ENCODE data around the gene OSTC. TPM values are rescaled to one million over a fixed set of nuclear protein-coding genes. Genes with fewer than 3 reads are reported as not detected.

Gene OSTC
- total and polyA plus RNA-seq, 2 of the 13 experiments (the other 11 are each of a cell fraction or from before 2014, with no cell fraction given): 208 to 380 TPM

GRCh38 chr4:108650212-108651013 is at the start of gene OSTC (continued):
- TF ChIP-seq REST (IDR thresholded peaks at IDR 0.05; ENCODE audit: borderline replicate concordance in 1 of 2, low read depth in 1 of 2, low read length in 2 of 2) (peak in 1 of 2 experiments; percentile 31; a peak in 1 of 4 replicates), MNT (IDR thresholded peaks at IDR 0.05) (peak; percentile 49), TCF7L2 (IDR thresholded peaks at IDR 0.05; ENCODE audit: low read depth, low read length) (no peak), ZNF496 (CRISPR knock-in tag; IDR thresholded peaks at IDR 0.05; ENCODE audit: insufficient replicate concordance) (no peak), FUBP1 (CRISPR knock-in tag; IDR thresholded peaks at IDR 0.05; ENCODE audit: borderline replicate concordance) (no peak), NFIC (IDR thresholded peaks at IDR 0.05; ENCODE audit: low read length) (no peak), ZNF232 (CRISPR knock-in tag; IDR thresholded peaks at IDR 0.05; ENCODE audit: borderline replicate concordance) (peak; percentile 73; the same call in 1 of the 2 replicates), AHR (CRISPR knock-in tag; IDR thresholded peaks at IDR 0.05) (no peak; the same call in 1 of the 2 replicates), SRSF1 (optimal IDR thresholded peaks at IDR 0.05; ENCODE audit: low read depth, low read length) (no peak), FOXJ3 (CRISPR knock-in tag; IDR thresholded peaks at IDR 0.05; ENCODE audit: borderline replicate concordance) (no peak; the same call in 1 of the 2 replicates), ZKSCAN1 (IDR thresholded peaks at IDR 0.05; ENCODE audit: low read length) (no peak), ZNF34 (CRISPR knock-in tag; IDR thresholded peaks at IDR 0.05; ENCODE audit: borderline replicate concordance) (no peak), SIN3A (IDR thresholded peaks at IDR 0.05; ENCODE audit: borderline replicate concordance, low read depth, low read length) (no peak), ZNF451 (CRISPR knock-in tag; IDR thresholded peaks at IDR 0.05) (no peak), MLXIP (CRISPR knock-in tag; IDR thresholded peaks at IDR 0.05; ENCODE audit: borderline replicate concordance) (no peak), NFKBIZ (CRISPR knock-in tag; IDR thresholded peaks at IDR 0.05) (no peak; the same call in 1 of the 2 replicates), ZFP36 (IDR thresholded peaks at IDR 0.05; ENCODE audit: borderline replicate concordance, low read depth, low read length, partially characterized antibody) (no peak)

Measured in HepG2 (cell line).